Measurements from ENCODE around the gene EPS15. TPM values are rescaled to one million over a fixed set of nuclear protein-coding genes. Genes with fewer than 3 reads are reported as not detected.

The EPS15 gene
- total and polyA plus RNA-seq, 2 of the 8 experiments (the other 6 are each of a cell fraction or from before 2014, with no cell fraction given), result 15.9 to 57.2 TPM

GRCh38 chr1:51497340-51497739, 21.7 kb downstream of the EPS15 start:
- Histone ChIP-seq H3K56ac (replicated peaks; ENCODE audit: insufficient read length, low read depth, low read length) (no peak overlapping the region), H3K4me2 (ENCODE audit: insufficient read depth in 1 of 2, low read depth in 2 of 2, low read length in 2 of 2) (no peak overlapping the region), H2AK5ac (ENCODE audit: low read depth, low read length) (no peak overlapping the region), H2BK12ac (ENCODE audit: low read depth, low read length) (no peak overlapping the region), H2BK5ac (ENCODE audit: low read depth, low read length) (no peak overlapping the region), H3K27me3 (replicated peaks in 1 of 4; ENCODE audit: control insufficient read depth in 3 of 4, extremely low read depth in 1 of 4, insufficient read depth in 3 of 4, low read length in 3 of 4) (no peaks in the 10 kb centered on the region), H3K79me2 (ENCODE audit: control insufficient read depth in 1 of 2, insufficient read depth in 2 of 2, low read length in 2 of 2) (peaks cover 0 to 46% of the 10 kb centered on the region in 2 experiments; a peak in 2 of 4 replicates), H3K23me2 (ENCODE audit: low read depth, low read length) (no peaks in the 10 kb centered on the region), H3K36me3 (ENCODE audit: control insufficient read depth in 2 of 4, insufficient read depth in 4 of 4, low read length in 3 of 4) (no peaks in the 10 kb centered on the region), H3K27ac (ENCODE audit: low read depth, low read length) (no peak overlapping the region), H2BK20ac (ENCODE audit: low read length) (no peak overlapping the region), H4K5ac (ENCODE audit: insufficient read length, low read depth, low read length) (no peak overlapping the region), H2AFZ (ENCODE audit: low read length) (no peak overlapping the region), H4K20me1 (replicated peaks in 1 of 2; ENCODE audit: control insufficient read depth in 1 of 2, insufficient read depth in 2 of 2, low read length in 2 of 2) (peaks cover 0 to 1% of the 10 kb centered on the region in 2 experiments), H3K9ac (replicated peaks in 1 of 4; ENCODE audit: extremely low read depth in 1 of 4, low read depth in 3 of 4, low read length in 3 of 4) (no peak overlapping the region), H3K18ac (ENCODE audit: extremely low read depth, low read length) (no peak overlapping the region), H3K4ac (replicated peaks; ENCODE audit: insufficient read length, low read depth, low read length) (no peak overlapping the region), H3K79me1 (ENCODE audit: low read depth, low read length) (peaks cover 3% of the 10 kb centered on the region; the same call in 1 of the 2 replicates), H4K91ac (replicated peaks; ENCODE audit: insufficient read length, low read length) (no peak overlapping the region), H3K9me3 (ENCODE audit: insufficient read depth in 2 of 2, low read depth in 1 of 2, low read length in 1 of 2) (no peaks in the 10 kb centered on the region), H2BK15ac (ENCODE audit: low read length) (no peak overlapping the region), H3K4me3 (ENCODE audit: extremely low read depth in 1 of 4, insufficient read depth in 2 of 4, low read depth in 3 of 4, low read length in 4 of 4) (no peak overlapping the region), H3K23ac (ENCODE audit: insufficient read length) (no peak overlapping the region), H2BK120ac (replicated peaks; ENCODE audit: low read depth, low read length) (no peak overlapping the region), H3K14ac (ENCODE audit: insufficient read length) (no peak overlapping the region), H4K8ac (ENCODE audit: extremely low read depth, insufficient read depth, low read length) (no peak overlapping the region; the same call in 1 of the 2 replicates), H3K4me1 (replicated peaks in 1 of 4; ENCODE audit: control insufficient read depth in 3 of 4, insufficient read depth in 4 of 4, low read length in 3 of 4) (no peaks in the 10 kb centered on the region)
- no peak for TF ChIP-seq KDM4A (IDR thresholded peaks at IDR 0.05; ENCODE audit: low read depth, low read length, severe bottlenecking)
- TF ChIP-seq CREB1 (IDR thresholded peaks at IDR 0.05), result no peak
- TF ChIP-seq SIX5 (IDR thresholded peaks at IDR 0.05; ENCODE audit: low read depth, low read length), result no peak
- no peak for TF ChIP-seq EP300 (IDR thresholded peaks at IDR 0.05; ENCODE audit: borderline replicate concordance in 1 of 2, low read depth in 2 of 2, low read length in 2 of 2)
- no peak for TF ChIP-seq CBX8 (IDR thresholded peaks at IDR 0.05; ENCODE audit: borderline replicate concordance, low read depth, low read length)
- TF ChIP-seq SAP30 (IDR thresholded peaks at IDR 0.05; ENCODE audit: insufficient read depth, insufficient replicate concordance, low read length), result no peak
- TF ChIP-seq TAF7 (optimal IDR thresholded peaks at IDR 0.05; ENCODE audit: borderline replicate concordance, low read depth, low read length), result no peak
- CTCF ChIA-PET (ENCODE audit: partially characterized antibody), result no interaction called here
- WGBS, 2 experiments (ENCODE audit: extremely low coverage in 1 of 2, insufficient coverage in 1 of 2, insufficient read length in 1 of 2, insufficient replicate concordance in 2 of 2, low coverage in 1 of 2, low lambda C conversion rate in 2 of 2, missing lambda C conversion rate in 1 of 2), result 86% methylated on average over 5 of the region's 5 CpGs; no CpG with 5 or more reads in 1 of the 2 experiments
- DNase-seq (ENCODE audit: low read depth in 1 of 2, low spot score in 2 of 2) (no peak), FAIRE-seq (no peak)
- POLR2A ChIA-PET (ENCODE audit: partially characterized antibody), result no interaction called here

All from H1 (cell line).